Measurements from ENCODE around the gene ZXDB.

GRCh38 chrX:57643698-57644097 is 51.9 kb downstream of the ZXDB start:
- TF ChIP-seq GATA2 (IDR thresholded peaks at IDR 0.05; ENCODE audit: low read depth, low read length), result no peak
- TF ChIP-seq GATA3 (IDR thresholded peaks at IDR 0.05; ENCODE audit: low read depth, low read length), result no peak
